ENCODE measurements around the gene WDR4.
"Not testable (repeated sequence)": the region's sequence is repeated elsewhere in the genome, so short reads cannot be mapped to it uniquely, and the experiment has no call there.

DNA sequence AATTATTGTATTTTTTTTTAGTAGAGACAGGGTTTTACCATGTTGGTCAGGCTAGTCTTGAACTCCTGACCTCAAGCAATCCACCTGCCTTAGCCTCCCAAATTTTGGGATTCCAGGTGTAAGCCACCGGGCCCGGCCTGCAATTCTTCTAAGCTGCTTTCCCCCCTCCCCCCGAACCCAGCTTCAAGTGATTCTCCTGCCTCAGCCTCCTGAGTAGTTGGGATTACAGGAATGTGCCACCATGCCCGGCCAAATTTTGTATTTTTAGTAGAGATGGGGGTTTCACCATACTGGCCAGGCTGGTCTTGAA lies 47.1 kb downstream of the WDR4 start:
- TF ChIP-seq, protein P1, sequence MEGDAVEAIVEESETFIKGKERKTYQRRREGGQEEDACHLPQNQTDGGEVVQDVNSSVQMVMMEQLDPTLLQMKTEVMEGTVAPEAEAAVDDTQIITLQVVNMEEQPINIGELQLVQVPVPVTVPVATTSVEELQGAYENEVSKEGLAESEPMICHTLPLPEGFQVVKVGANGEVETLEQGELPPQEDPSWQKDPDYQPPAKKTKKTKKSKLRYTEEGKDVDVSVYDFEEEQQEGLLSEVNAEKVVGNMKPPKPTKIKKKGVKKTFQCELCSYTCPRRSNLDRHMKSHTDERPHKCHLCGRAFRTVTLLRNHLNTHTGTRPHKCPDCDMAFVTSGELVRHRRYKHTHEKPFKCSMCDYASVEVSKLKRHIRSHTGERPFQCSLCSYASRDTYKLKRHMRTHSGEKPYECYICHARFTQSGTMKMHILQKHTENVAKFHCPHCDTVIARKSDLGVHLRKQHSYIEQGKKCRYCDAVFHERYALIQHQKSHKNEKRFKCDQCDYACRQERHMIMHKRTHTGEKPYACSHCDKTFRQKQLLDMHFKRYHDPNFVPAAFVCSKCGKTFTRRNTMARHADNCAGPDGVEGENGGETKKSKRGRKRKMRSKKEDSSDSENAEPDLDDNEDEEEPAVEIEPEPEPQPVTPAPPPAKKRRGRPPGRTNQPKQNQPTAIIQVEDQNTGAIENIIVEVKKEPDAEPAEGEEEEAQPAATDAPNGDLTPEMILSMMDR (IDR thresholded peaks at IDR 0.05), result not testable (repeated sequence)
- not testable (repeated sequence) for TF ChIP-seq POLR2A (IDR thresholded peaks at IDR 0.05); POLR2AphosphoS5 (IDR thresholded peaks at IDR 0.05); EP300 (IDR thresholded peaks at IDR 0.05; ENCODE audit: low read depth)

Measured in transverse colon (tissue), 4 donors.